Measurements from ENCODE around the gene TIGD2. TPM values are rescaled to one million over a fixed set of nuclear protein-coding genes. Genes with fewer than 3 reads are reported as not detected.

The TIGD2 gene
- polyA plus RNA-seq, 1 experiment, result 9.3 TPM

GRCh38 chr4:89114100-89114499, 2.8 kb downstream of the TIGD2 start:
- CTCF ChIA-PET, result interaction anchor here (1.1 kb wide), 1 partner anchor 574 kb away, joined by 3 read pairs; no protein-coding TSS in a partner anchor
- DNase-seq (ENCODE audit: low read depth, low spot score), result no peak
- POLR2A ChIA-PET, result no interaction called here
- Histone ChIP-seq H3K27me3 (ENCODE audit: control insufficient read depth, insufficient read depth, low read length) (peaks cover 15% of the 10 kb centered on the region), H3K27ac (ENCODE audit: low read depth, low read length) (no peak overlapping the region), H3K4me3 (ENCODE audit: low read depth, low read length) (no peak overlapping the region), H3K9me3 (ENCODE audit: control insufficient read depth, insufficient read depth, low read length) (peaks cover 5% of the 10 kb centered on the region; the same call in 1 of the 2 replicates)
- no peak for TF ChIP-seq CTCF (IDR thresholded peaks at IDR 0.05; ENCODE audit: low read depth, low read length)

- H3K4me3 ChIP-seq (ENCODE audit: low read depth, low read length), result no peak overlapping the region
- no peaks in the 10 kb centered on the region for H3K27me3 ChIP-seq (ENCODE audit: control insufficient read depth, insufficient read depth, low read length)
- DNase-seq (ENCODE audit: low read depth, low spot score), result no peak
- no peak for TF ChIP-seq CTCF (IDR thresholded peaks at IDR 0.05; ENCODE audit: low read depth, low read length)
- ChIA-PET CTCF (no interaction called here), POLR2A (no interaction called here)
- no peak overlapping the region for H3K27ac ChIP-seq (ENCODE audit: low read depth, low read length)
- H3K9me3 ChIP-seq (ENCODE audit: control insufficient read depth, insufficient read depth, low read length), result no peaks in the 10 kb centered on the region
These were observed 5.8 kb downstream of the TIGD2 start for GRCh38 chr4:89117115-89117514.

GRCh38 chr4:89119166-89119565, 7.8 kb downstream of the TIGD2 start:
- Histone ChIP-seq H3K27me3 (ENCODE audit: control insufficient read depth, insufficient read depth, low read length) (no peaks in the 10 kb centered on the region), H3K4me3 (ENCODE audit: low read depth, low read length) (no peak overlapping the region), H3K27ac (ENCODE audit: low read depth, low read length) (no peak overlapping the region), H3K9me3 (ENCODE audit: control insufficient read depth, insufficient read depth, low read length) (no peaks in the 10 kb centered on the region)
- ChIA-PET POLR2A (no interaction called here), CTCF (no interaction called here)
- no peak for DNase-seq (ENCODE audit: low read depth, low spot score)
- TF ChIP-seq CTCF (IDR thresholded peaks at IDR 0.05; ENCODE audit: low read depth, low read length), result no peak

- Histone ChIP-seq H3K4me3 (ENCODE audit: low read depth, low read length) (no peak overlapping the region), H3K9me3 (ENCODE audit: control insufficient read depth, insufficient read depth, low read length) (no peaks in the 10 kb centered on the region), H3K27me3 (ENCODE audit: control insufficient read depth, insufficient read depth, low read length) (no peaks in the 10 kb centered on the region), H3K27ac (ENCODE audit: low read depth, low read length) (no peak overlapping the region)
- ChIA-PET POLR2A (no interaction called here), CTCF (no interaction called here)
- no peak for DNase-seq (ENCODE audit: low read depth, low spot score)
- TF ChIP-seq CTCF (IDR thresholded peaks at IDR 0.05; ENCODE audit: low read depth, low read length), result no peak
These were observed 8.5 kb downstream of the TIGD2 start for GRCh38 chr4:89119836-89120235.

- TF ChIP-seq CTCF (IDR thresholded peaks at IDR 0.05; ENCODE audit: low read depth, low read length), result no peak
- ChIA-PET CTCF (interaction anchor here (0.7 kb wide), 1 partner anchor 546 kb away, joined by 5 read pairs; no protein-coding TSS in a partner anchor), POLR2A (no interaction called here)
- H3K27ac ChIP-seq (ENCODE audit: low read depth, low read length), result no peak overlapping the region
- no peaks in the 10 kb centered on the region for H3K27me3 ChIP-seq (ENCODE audit: control insufficient read depth, insufficient read depth, low read length)
- DNase-seq (ENCODE audit: low read depth, low spot score), result no peak
- H3K4me3 ChIP-seq (ENCODE audit: low read depth, low read length), result no peak overlapping the region
- H3K9me3 ChIP-seq (ENCODE audit: control insufficient read depth, insufficient read depth, low read length), result no peaks in the 10 kb centered on the region
These were observed 10.2 kb downstream of the TIGD2 start for GRCh38 chr4:89121387-89122068.

All from AG04450 (cell line).